Endothelial cell of umbilical vein (primary cell): ENCODE data around the gene SPDYC.

Experiments
- EZH2 ChIP-seq: IDR thresholded peaks from 2 replicates; pipeline ENCODE4 v1.6.1; 2012; ENCODE audit warnings: borderline replicate concordance, low read depth, mild to moderate bottlenecking, moderate library complexity, low read length, inconsistent platforms; ENCODE audit not compliant: severe bottlenecking
- MYC ChIP-seq: IDR thresholded peaks from one replicate; pipeline ENCODE4 v1.6.1; 2011; ENCODE audit warnings: mild to moderate bottlenecking, low read depth, low read length
- POLR2A ChIP-seq: IDR thresholded peaks from 2 replicates; pipeline ENCODE4 v1.6.1; 2012; ENCODE audit warnings: low read depth, mild to moderate bottlenecking, control low read depth, low read length
- POLR2AphosphoS5 ChIP-seq: IDR thresholded peaks from 2 replicates; pipeline ENCODE4 v1.6.1; 2012; ENCODE audit warnings: low read depth, mild to moderate bottlenecking, control low read depth, low read length, moderate library complexity; ENCODE audit not compliant: insufficient read depth
- TF ChIP-seq, protein P1 (sequence below), 2 donors: IDR thresholded peaks; 1 replicate in 1 of 2; 2 replicates in 1 of 2; pipeline ENCODE4 v1.5.1; 2011; ENCODE audit warnings: low read length in 2 of 2, mild to moderate bottlenecking in 2 of 2, moderate library complexity in 2 of 2, control low read depth in 1 of 2, inconsistent platforms in 1 of 2, low read depth in 1 of 2; ENCODE audit not compliant: insufficient read depth in 1 of 2; ENCODE audit errors: extremely low read depth in 1 of 2
- TF ChIP-seq, protein P2 (sequence below): IDR thresholded peaks from 2 replicates; pipeline ENCODE4 v1.6.1; 2011; ENCODE audit not compliant: insufficient read depth, insufficient read length

DNA sequence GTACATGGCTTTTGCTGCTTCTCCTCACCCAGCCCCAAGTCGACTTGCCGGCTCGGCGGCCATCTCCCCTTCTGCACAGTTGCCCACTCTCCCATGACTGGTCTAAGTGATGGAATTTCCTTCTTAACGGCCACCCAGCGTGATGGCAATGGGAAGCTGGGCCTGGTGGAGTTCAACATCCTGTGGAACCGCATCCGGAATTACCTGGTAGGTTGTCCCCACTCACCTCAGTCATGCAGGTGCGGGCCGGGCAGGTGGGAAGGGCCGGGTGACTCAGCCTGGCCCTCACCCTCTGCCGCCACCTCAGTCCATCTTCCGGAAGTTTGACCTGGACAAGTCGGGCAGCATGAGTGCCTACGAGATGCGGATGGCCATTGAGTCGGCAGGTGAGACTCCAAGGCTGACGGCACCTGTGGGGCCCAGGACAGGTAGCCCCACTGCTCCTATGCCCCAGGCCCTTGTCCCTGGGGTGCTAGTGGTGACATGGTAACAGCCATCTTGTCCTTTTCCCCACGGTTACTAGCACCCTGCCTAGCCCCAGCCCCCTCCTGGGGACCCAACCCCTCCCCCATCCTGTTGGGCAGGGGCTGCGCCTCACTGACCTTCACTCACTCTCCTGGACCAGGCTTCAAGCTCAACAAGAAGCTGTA, 39.8 kb downstream of the SPDYC start:
- TF ChIP-seq POLR2AphosphoS5: no peak
- TF ChIP-seq, protein P1, sequence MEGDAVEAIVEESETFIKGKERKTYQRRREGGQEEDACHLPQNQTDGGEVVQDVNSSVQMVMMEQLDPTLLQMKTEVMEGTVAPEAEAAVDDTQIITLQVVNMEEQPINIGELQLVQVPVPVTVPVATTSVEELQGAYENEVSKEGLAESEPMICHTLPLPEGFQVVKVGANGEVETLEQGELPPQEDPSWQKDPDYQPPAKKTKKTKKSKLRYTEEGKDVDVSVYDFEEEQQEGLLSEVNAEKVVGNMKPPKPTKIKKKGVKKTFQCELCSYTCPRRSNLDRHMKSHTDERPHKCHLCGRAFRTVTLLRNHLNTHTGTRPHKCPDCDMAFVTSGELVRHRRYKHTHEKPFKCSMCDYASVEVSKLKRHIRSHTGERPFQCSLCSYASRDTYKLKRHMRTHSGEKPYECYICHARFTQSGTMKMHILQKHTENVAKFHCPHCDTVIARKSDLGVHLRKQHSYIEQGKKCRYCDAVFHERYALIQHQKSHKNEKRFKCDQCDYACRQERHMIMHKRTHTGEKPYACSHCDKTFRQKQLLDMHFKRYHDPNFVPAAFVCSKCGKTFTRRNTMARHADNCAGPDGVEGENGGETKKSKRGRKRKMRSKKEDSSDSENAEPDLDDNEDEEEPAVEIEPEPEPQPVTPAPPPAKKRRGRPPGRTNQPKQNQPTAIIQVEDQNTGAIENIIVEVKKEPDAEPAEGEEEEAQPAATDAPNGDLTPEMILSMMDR (IDR thresholded peaks at IDR 0.05; ENCODE audit: extremely low read depth in 1 of 2, insufficient read depth in 1 of 2, low read depth in 1 of 2, low read length in 2 of 2): no peak
- TF ChIP-seq, protein P2, sequence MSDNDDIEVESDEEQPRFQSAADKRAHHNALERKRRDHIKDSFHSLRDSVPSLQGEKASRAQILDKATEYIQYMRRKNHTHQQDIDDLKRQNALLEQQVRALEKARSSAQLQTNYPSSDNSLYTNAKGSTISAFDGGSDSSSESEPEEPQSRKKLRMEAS: no peak
- no peak for TF ChIP-seq MYC
- TF ChIP-seq POLR2A: no peak
- no peak for TF ChIP-seq EZH2
